Astrocyte of the hippocampus (primary cell): ENCODE measurements around the gene TGM1.
"Not testable (repeated sequence)": the region's sequence is repeated elsewhere in the genome, so short reads cannot be mapped to it uniquely, and the experiment has no call there.

ENCODE experiments used
- DNase-seq: peaks from one replicate; pipeline ENCODE4 v3.0.0; 2011; ENCODE audit warnings: low read depth, low spot score

Gene TGM1

DNA sequence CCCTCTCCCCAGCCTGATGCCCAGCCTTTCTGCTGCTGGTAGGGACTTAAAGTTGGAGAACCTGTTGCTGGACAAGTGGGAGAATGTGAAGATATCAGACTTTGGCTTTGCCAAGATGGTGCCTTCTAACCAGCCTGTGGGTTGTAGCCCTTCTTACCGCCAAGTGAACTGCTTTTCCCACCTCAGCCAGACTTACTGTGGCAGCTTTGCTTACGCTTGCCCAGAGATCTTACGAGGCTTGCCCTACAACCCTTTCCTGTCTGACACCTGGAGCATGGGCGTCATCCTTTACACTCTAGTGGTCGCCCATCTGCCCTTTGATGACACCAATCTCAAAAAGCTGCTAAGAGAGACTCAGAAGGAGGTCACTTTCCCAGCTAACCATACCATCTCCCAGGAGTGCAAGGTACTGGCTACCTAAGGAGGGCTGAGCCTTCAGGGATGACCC, 55.8 kb downstream of the TGM1 start:
- no peak for DNase-seq

DNA sequence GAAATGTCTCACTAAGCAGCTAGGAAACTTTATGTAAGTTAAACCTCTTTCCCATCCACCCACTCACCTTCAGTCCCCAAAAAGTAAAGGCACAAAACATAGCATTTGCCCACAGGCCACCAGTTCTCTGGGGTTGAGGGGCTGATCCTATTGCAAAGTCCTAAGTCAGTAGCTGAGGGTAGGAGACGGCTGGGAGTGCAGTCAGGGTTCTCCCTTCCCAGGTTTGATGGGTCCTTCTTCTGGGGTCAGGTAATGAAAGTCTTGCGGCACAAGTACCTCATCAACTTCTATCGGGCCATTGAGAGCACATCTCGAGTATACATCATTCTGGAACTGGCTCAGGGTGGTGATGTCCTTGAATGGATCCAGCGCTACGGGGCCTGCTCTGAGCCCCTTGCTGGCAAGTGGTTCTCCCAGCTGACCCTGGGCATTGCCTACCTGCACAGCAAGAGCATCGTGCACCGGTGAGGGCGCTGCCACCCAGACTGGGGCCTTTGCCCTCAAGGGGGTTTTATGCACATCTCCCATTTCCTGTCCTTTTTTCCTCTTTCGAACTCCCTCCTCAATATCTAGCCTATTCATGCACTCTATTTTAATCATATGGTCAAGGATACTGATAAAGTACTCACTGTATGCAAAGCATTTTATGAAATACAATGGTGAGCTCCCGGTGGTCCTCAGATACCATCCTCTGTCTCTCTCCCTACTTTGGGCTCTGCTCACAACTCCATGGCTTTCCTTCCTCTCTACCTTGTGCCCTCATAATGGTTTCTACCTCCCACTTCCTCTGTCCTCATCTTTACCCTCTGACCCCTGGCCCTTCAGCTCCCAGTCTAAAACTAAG, 56.5 kb downstream of the TGM1 start:
- DNase-seq, result no peak

DNA sequence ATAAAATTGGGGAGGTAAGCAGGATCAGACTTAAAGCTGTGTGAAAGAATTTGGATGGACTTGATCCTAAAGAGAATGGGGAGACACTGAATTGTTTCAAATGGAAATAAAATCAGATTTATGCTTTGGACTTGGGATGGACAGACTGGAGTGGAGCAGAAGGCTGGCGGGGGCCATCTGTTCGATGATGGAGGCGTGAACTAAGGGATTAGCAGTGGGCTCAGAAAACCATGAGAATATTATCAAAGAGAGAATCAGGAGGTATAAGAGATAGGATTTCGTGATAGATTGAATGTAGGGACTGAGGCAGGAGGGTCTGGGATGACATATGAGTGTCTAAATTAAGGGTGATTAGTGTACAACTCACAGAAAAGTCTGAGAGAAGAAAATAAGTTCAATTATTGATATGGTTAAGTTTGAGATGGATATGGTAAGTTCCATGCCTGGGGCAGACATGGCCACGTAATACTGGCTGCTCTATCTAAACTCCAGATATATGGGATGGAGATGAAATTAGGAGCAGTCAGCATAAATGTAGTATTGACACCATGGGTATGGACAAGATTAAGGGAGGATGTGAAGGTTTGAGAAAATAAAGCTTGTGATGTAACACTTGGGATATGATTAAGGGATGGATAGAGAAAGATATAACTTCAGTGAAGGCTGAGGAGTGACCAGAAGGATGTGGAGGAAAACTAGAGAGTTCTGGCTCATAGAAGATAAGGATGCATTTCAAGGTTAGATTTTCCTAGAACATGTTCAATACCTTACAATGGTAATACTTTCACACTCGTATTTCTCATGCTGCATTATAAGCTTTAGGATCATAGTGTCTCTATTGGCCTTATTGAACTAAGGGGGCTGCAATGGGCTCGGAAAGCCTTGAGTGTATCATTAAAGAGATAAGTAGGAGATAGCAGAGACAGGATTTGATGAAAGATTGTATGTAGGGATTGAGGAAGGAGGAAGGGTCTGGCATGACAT, 58.5 kb downstream of the TGM1 start:
- no peak for DNase-seq

DNA sequence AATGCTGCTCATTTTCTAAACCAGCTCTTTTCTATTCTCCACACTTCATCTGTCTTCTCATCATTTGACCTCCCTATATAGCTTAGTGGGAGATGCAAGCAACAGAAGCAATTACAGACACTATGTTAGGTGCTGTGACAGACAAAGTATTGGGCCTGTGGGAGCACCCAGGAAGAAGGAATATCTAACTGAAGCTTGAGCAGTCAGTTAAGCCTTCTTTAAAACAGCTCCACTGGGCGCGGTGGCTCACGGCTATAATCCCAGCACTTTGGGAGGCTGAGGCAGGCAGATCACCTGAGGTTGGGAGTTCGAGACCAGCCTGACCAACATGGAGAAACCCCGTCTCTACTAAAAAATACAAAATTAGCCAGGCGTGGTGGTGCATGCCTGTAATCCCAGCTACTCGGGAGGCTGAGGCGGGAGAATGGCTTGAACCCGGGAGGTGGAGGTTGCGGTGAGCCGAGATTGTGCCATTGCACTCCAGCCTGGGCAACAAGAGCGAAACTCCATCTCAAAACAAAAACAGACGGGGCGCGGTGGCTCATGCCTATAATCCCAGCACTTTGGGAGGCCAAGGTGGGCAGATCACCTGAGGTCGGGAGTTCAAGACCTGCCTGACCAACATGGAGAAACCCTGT, 59.6 kb downstream of the TGM1 start:
- DNase-seq, result not testable (repeated sequence)

DNA sequence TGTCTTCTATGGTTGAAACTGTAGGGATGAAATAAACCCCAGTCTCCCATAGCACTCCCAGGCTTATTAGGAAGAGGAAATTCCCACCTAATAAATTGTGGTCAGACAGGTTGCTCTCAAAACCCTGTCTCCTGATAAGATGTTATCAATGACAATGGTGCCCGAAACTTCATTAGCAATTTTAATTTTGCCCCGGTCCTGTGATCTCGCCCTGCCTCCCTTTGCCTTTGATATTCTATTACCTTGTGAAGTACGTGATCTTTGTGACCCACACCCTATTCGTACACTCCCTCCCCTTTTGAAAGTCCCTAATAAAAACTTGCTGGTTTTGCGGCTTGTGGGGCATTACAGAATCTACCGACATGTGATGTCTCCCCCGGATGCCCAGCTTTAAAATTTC, 60.4 kb downstream of the TGM1 start:
- DNase-seq, result not testable (repeated sequence)
